Right lobe of liver (tissue), 6 donors: ENCODE results near the gene CEP68. TPM values are rescaled to one million over a fixed set of nuclear protein-coding genes. Genes with fewer than 3 reads are reported as not detected.

ENCODE experiments used
- ATAC-seq, 4 donors: fragments of 200-7000 bp; cut with Tn5 transposase; one replicate each; pipeline ENCODE4 v1.9.1; 2020; ENCODE audit warnings: mild to moderate bottlenecking in 4 of 4, moderate library complexity in 4 of 4
- DNase-seq, 3 donors: peaks; one replicate each; pipeline ENCODE4 v3.0.0-alpha.2; 2020
- H3K27ac ChIP-seq, 3 donors: fragments of 200-600 bp; one replicate each; pipeline ENCODE4 v1.8.0; 2022
- H3K27me3 ChIP-seq, 2 donors: fragments of 200-600 bp; one replicate each; pipeline ENCODE4 v1.8.0; 2022
- H3K36me3 ChIP-seq, 4 donors: fragments of 200-600 bp; sonication (generic) in 1 of 4; one replicate each; pipeline versions ENCODE4 v1.5.1 to v1.8.0; 2017 to 2022; ENCODE audit warnings: control low read depth in 1 of 4
- H3K4me1 ChIP-seq, 4 donors: fragments of 200-600 bp; sonication (generic) in 1 of 4; one replicate each; pipeline versions ENCODE4 v1.5.1 to v1.8.0; 2017 to 2022; ENCODE audit warnings: control low read depth in 1 of 4
- H3K4me3 ChIP-seq, 3 donors: fragments of 200-600 bp; one replicate each; pipeline ENCODE4 v1.8.0; 2022
- H3K9me3 ChIP-seq, 4 donors: fragments of 200-600 bp; sonication (generic) in 1 of 4; one replicate each; pipeline versions ENCODE4 v1.5.1 to v1.8.0; 2017 to 2022; ENCODE audit warnings: control low read depth in 1 of 4
- POLR2A ChIP-seq: fragments of 450-650 bp; IDR thresholded peaks from one replicate; pipeline ENCODE4 v1.6.1; 2017; ENCODE audit warnings: antibody characterized with exemption, mild to moderate bottlenecking
- WGBS: methylation state at CpG from one replicate; pipeline ENCODE4 v1.1.6; 2018; ENCODE audit warnings: low coverage, low lambda C conversion rate; ENCODE audit not compliant: insufficient coverage; ENCODE audit errors: missing lambda C conversion rate; 5-methylcytosine and 5-hydroxymethylcytosine counted together
- intact Hi-C, 2 donors: fragments of 100-400 bp; cut with DNase I; formaldehyde crosslinking; loops; one replicate each; pipeline versions ENCODE4 v1.11.2 to v1.14.1; 2022
- total RNA-seq, 6 experiments: library from RNA; depleted of rRNA in 2 of 6; stranded (reverse); fragments of >200 nt in 2 of 6; fragmentation: NEBNext Ultra II Directional in 3 of 6; extraction: Animal tissue kit (Norgen Biotek cat#: 25700) in 3 of 6; gene quantifications; one replicate each; pipeline versions ENCODE4 v1.1.0 to v1.2.4, GENCODE V29; 2016 to 2023
- TF ChIP-seq, protein P1 (sequence below), 4 donors: fragments of 200-600 bp in 3 of 4; fragments of 450-650 bp in 1 of 4; IDR thresholded peaks; one replicate each; pipeline versions ENCODE4 v1.5.1 to v1.8.0; 2016 to 2022; ENCODE audit warnings: antibody characterized with exemption in 4 of 4, mild to moderate bottlenecking in 2 of 4
- donor health status: DM: no; HTN: yes; CAD: no.
- donor health status: DM: no; HTN: no; CAD: no.
- donor health status: DM: no; HTN: no; CAD: no.
- donor health status: DM: no; HTN: yes; CAD: no.
- donor health status: DM: no; HTN: yes; CAD: no.

Gene CEP68
- total RNA-seq, 6 experiments from 2014 or later = 1.7 to 4.3 (median 3.2) TPM

DNA sequence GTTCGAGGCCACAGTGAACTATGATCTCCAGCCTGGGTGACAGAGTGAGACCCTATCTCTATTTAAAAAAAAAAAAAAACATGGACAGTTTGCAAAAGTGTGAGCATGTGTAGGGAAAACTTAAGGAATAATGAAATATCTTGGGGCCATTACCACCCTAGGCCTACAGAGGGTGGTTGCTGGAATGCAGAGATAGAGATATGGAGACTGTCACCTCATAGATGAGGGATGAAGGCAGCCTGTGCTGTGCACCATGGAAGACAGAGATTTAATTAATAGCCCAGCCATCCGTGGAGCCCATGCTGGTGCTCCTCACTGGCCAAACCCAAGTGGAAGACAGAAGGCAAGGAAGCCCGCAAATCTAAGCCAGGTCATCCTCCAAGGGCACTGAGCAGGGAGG, 16.6 kb upstream of the CEP68 start:
- H3K9me3 ChIP-seq = no peaks in the 10 kb centered on the region
- no peak for DNase-seq
- no peak overlapping the region for H3K4me3 ChIP-seq
- ATAC-seq = no peak
- TF ChIP-seq, protein P1, sequence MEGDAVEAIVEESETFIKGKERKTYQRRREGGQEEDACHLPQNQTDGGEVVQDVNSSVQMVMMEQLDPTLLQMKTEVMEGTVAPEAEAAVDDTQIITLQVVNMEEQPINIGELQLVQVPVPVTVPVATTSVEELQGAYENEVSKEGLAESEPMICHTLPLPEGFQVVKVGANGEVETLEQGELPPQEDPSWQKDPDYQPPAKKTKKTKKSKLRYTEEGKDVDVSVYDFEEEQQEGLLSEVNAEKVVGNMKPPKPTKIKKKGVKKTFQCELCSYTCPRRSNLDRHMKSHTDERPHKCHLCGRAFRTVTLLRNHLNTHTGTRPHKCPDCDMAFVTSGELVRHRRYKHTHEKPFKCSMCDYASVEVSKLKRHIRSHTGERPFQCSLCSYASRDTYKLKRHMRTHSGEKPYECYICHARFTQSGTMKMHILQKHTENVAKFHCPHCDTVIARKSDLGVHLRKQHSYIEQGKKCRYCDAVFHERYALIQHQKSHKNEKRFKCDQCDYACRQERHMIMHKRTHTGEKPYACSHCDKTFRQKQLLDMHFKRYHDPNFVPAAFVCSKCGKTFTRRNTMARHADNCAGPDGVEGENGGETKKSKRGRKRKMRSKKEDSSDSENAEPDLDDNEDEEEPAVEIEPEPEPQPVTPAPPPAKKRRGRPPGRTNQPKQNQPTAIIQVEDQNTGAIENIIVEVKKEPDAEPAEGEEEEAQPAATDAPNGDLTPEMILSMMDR (IDR thresholded peaks at IDR 0.05) = no peak
- TF ChIP-seq POLR2A = no peak
- no peaks in the 10 kb centered on the region for H3K27me3 ChIP-seq
- no peaks in the 10 kb centered on the region for H3K36me3 ChIP-seq
- H3K4me1 ChIP-seq = no peaks in the 10 kb centered on the region
- no peak overlapping the region for H3K27ac ChIP-seq
- intact Hi-C loops = loop anchor here in 1 of 2 donors (5.0 kb wide), 1 partner anchor 122 kb away; no protein-coding TSS in a partner anchor
- 93% methylated on average over 3 of the region's 3 CpGs for WGBS

DNA sequence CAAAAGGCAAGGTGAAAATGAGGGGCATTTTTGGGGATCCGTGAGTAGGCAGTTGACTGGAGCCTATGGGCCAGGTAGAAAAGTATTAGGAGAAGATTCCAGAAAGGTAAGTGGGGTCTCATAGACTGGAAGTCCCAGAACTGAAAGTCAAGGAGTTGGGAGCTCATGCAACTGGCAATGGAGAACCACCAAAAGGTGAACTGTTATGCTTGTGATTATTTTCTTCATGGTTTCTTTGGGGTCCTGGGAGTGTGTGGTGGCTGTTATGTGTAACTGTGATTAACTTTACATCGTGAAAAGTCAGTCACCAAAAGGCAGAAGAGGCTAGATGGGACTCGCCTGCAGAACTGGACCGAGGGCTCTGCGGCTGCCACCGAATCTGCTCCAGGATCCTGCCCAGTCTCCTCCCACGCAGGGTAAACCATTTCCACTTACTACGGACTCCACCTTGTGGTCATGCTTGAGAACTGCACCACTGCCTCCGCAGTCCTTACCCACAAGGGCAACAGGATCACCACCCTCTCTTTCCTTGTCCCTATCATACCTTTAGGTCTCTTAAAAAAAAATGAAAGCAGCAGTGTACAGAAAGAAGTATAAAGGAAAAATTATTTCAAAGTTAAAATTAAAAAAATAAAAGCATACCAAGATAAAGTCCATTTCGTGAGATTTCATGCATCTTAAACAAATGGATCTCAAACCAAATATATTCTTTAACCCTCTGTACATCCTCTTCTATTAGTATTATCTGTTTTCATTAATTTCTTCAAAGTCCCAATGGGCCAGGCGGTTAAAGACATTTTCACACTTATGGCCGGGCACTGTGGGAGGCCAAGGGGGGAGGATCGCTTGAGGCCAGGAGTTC, 15.6 kb upstream of the CEP68 start:
- DNase-seq (peak; percentile 81 to 89 (median 83)), ATAC-seq (peak; percentile 99 to 100 (median 100))
- TF ChIP-seq, protein P1 (IDR thresholded peaks at IDR 0.05) = peak; percentile 93 to 97 (median 95)
- no peak for TF ChIP-seq POLR2A
- Histone ChIP-seq H3K9me3 (no peaks in the 10 kb centered on the region), H3K27me3 (no peaks in the 10 kb centered on the region), H3K4me1 (no peaks in the 10 kb centered on the region), H3K36me3 (no peaks in the 10 kb centered on the region), H3K27ac (no peak overlapping the region), H3K4me3 (peak overlapping the region in 1 of 3 donors; percentile 14)
- intact Hi-C loops = loop anchor here in 1 of 2 donors (5.0 kb wide), 1 partner anchor 123 kb away; no protein-coding TSS in a partner anchor
- WGBS = 21% methylated on average over 13 of the region's 13 CpGs

DNA sequence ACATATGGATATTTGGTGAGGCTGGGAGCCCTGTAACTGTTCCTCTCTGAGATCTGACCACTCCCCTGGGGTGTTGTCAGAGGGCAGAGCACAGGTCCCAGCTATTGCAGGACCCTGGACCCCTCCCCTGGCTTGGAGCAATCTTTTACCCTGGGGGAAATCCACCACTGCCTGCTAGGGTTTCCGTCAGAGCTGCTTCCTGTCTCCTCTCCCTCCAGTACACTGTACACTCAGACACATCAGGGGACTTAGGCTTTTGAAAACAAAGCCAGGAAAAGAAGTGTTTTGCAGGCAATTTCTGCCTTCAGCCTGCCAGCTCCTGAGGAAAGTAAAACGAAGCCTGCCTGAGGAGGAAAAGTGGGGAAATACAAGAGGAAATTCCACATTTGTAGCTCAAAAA, 13.2 kb upstream of the CEP68 start:
- H3K27ac ChIP-seq = no peak overlapping the region
- no peaks in the 10 kb centered on the region for H3K4me1 ChIP-seq
- ATAC-seq = peak in 3 of 4 donors; percentile 29 to 58 (median 37)
- TF ChIP-seq POLR2A = no peak
- TF ChIP-seq, protein P1 (IDR thresholded peaks at IDR 0.05) = no peak
- H3K4me3 ChIP-seq = no peak overlapping the region
- H3K9me3 ChIP-seq = no peaks in the 10 kb centered on the region
- intact Hi-C loops = loop anchor here in 1 of 2 donors (5.0 kb wide), 1 partner anchor 126 kb away; no protein-coding TSS in a partner anchor
- 78% methylated on average over 1 of the region's 2 CpGs for WGBS
- H3K36me3 ChIP-seq = no peaks in the 10 kb centered on the region
- no peaks in the 10 kb centered on the region for H3K27me3 ChIP-seq
- no peak for DNase-seq

DNA sequence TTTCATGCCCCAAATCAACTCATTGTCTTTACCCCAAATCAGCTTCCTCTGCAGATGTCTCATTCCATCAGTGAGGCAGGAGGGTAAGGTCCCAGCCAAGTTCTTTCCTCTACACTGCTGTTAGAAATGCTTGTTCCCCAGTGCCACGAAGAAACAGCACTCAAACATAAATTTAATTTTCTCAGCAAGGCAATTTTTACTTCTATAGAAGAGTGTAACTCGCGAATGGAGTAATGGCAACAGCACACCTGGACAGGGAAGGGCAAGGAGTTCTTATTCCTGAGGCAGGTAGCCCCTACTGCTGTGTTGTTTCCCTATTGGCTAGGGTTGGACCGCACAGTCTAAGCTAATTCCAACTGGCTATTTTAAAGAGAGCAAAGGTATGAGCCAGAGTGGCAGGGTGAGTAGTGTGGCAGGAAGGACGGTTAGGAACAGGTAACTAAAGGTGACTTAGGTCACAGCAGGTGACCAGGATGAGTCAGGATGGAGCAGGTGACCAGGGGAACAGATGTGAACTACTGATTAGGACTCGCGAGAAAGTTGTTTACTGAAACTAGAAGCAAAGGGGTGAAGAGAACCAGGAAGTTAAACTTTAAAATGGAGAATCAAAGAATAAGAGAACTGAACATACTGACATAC, 12.0 kb upstream of the CEP68 start:
- no peaks in the 10 kb centered on the region for H3K4me1 ChIP-seq
- intact Hi-C loops = loop anchor here in 1 of 2 donors (5.0 kb wide), 1 partner anchor 127 kb away; no protein-coding TSS in a partner anchor
- no peak overlapping the region for H3K27ac ChIP-seq
- no peak for ATAC-seq
- no peak overlapping the region for H3K4me3 ChIP-seq
- H3K9me3 ChIP-seq = no peaks in the 10 kb centered on the region
- WGBS = 84% methylated on average over 7 of the region's 7 CpGs
- H3K36me3 ChIP-seq = no peaks in the 10 kb centered on the region
- no peak for TF ChIP-seq POLR2A
- TF ChIP-seq, protein P1 (IDR thresholded peaks at IDR 0.05) = no peak
- H3K27me3 ChIP-seq = no peaks in the 10 kb centered on the region
- no peak for DNase-seq
